MCF 10A (cell line): ENCODE results near the gene PPP2R2B. TPM values are rescaled to one million over a fixed set of nuclear protein-coding genes. Genes with fewer than 3 reads are reported as not detected.

ENCODE experiments used
- BruUV-seq: library from RNA; stranded (reverse); fragments of 400-500 nt; replicated peaks from 2 replicates; lab custom pipeline; 2021; lab: Mats Ljungman, UMichigan
- CTCF ChIA-PET: fragments of 300-600 bp; sonication (Branson Sonifier 250); formaldehyde crosslinking; extraction: SDS; loops from one replicate; lab custom pipeline; 2021; ENCODE audit warnings: antibody characterized with exemption, inconsistent platforms; lab: Yijun Ruan, JAX
- POLR2A ChIA-PET: fragments of 300-600, 350-650 bp; sonication (Branson Sonifier 250); formaldehyde crosslinking; extraction: SDS; loops from one replicate; lab custom pipeline; 2020; ENCODE audit warnings: antibody characterized with exemption, inconsistent platforms; lab: Yijun Ruan, JAX
- DNase-seq: peaks from one replicate; pipeline ENCODE4 v3.0.0-alpha.2; 2018; ENCODE audit not compliant: unreplicated experiment
- H3K27ac Mint-ChIP-seq: one replicate; pipeline ENCODE4 v1.8.0; 2022; ENCODE audit warnings: mild to moderate bottlenecking, low read depth, mixed read lengths; ENCODE audit not compliant: unreplicated experiment
- H3K27me3 Mint-ChIP-seq: one replicate; pipeline ENCODE4 v1.8.0; 2022; ENCODE audit warnings: mixed read lengths; ENCODE audit not compliant: insufficient read depth, unreplicated experiment
- H3K36me3 Mint-ChIP-seq: one replicate; pipeline ENCODE4 v1.8.0; 2022; ENCODE audit warnings: mild to moderate bottlenecking, moderate library complexity, mixed read lengths; ENCODE audit not compliant: insufficient read depth, unreplicated experiment
- H3K4me1 Mint-ChIP-seq: one replicate; pipeline ENCODE4 v1.8.0; 2022; ENCODE audit warnings: mixed read lengths; ENCODE audit not compliant: insufficient read depth, unreplicated experiment
- H3K4me3 Mint-ChIP-seq: one replicate; pipeline ENCODE4 v1.8.0; 2022; ENCODE audit warnings: mild to moderate bottlenecking, moderate library complexity, mixed read lengths; ENCODE audit not compliant: unreplicated experiment
- H3K9me3 Mint-ChIP-seq: one replicate; pipeline ENCODE4 v1.8.0; 2022; ENCODE audit warnings: mixed read lengths; ENCODE audit not compliant: unreplicated experiment
- intact Hi-C: fragments of 100-400 bp; cut with micrococcal nuclease; formaldehyde crosslinking; loops from 2 replicates; pipeline ENCODE4 v1.14.1; 2022
- total RNA-seq: library from RNA; stranded (reverse); gene quantifications from 2 replicates; pipeline ENCODE4 v1.2.3, GENCODE V29; 2022
- TF ChIP-seq, protein P1 (sequence below): fragments of 200-600 bp; IDR thresholded peaks from one replicate; pipeline ENCODE4 v1.8.0; 2022; ENCODE audit warnings: antibody characterized with exemption, mild to moderate bottlenecking; ENCODE audit not compliant: unreplicated experiment

The PPP2R2B gene
- total RNA-seq, 1 experiment from 2014 or later = 0.54 TPM

- intact Hi-C loops = no loop called here
- DNase-seq = no peak
- no TSS peak for BruUV-seq
- CTCF ChIA-PET = interaction anchor here (0.9 kb wide), 1 partner anchor 360 kb away, joined by 4 read pairs; no protein-coding TSS in a partner anchor
- no peak overlapping the region for H3K4me3 Mint-ChIP-seq
- no peaks in the 10 kb centered on the region for H3K27me3 Mint-ChIP-seq
- H3K27ac Mint-ChIP-seq = no peak overlapping the region
- H3K36me3 Mint-ChIP-seq = no peaks in the 10 kb centered on the region
- H3K4me1 Mint-ChIP-seq = no peaks in the 10 kb centered on the region
- TF ChIP-seq, protein P1, sequence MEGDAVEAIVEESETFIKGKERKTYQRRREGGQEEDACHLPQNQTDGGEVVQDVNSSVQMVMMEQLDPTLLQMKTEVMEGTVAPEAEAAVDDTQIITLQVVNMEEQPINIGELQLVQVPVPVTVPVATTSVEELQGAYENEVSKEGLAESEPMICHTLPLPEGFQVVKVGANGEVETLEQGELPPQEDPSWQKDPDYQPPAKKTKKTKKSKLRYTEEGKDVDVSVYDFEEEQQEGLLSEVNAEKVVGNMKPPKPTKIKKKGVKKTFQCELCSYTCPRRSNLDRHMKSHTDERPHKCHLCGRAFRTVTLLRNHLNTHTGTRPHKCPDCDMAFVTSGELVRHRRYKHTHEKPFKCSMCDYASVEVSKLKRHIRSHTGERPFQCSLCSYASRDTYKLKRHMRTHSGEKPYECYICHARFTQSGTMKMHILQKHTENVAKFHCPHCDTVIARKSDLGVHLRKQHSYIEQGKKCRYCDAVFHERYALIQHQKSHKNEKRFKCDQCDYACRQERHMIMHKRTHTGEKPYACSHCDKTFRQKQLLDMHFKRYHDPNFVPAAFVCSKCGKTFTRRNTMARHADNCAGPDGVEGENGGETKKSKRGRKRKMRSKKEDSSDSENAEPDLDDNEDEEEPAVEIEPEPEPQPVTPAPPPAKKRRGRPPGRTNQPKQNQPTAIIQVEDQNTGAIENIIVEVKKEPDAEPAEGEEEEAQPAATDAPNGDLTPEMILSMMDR = no peak
- no peaks in the 10 kb centered on the region for H3K9me3 Mint-ChIP-seq
- POLR2A ChIA-PET = no interaction called here
These were observed 23.9 kb upstream of the PPP2R2B start for GRCh38 chr5:146902471-146902870.

DNA sequence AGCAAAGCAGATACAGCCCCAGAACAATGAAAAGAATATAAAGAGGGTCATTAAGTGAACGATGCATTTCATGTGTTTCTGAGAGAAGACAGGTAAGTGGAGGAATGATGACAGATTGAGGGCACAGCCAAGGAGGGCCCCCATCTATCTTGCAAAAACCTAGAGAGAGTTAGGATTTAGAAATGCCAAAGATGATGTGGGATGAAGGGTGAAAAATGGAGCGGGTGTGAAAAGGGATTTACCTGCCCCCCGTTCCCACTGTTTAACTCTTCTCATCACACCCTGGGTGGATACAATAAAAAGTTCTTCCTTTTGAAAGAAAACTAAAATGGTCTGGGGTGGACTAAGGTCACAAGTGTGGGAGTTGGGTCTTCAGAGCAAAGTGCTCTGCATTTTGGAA, 18.5 kb upstream of the PPP2R2B start:
- H3K27me3 Mint-ChIP-seq = no peaks in the 10 kb centered on the region
- no peaks in the 10 kb centered on the region for H3K9me3 Mint-ChIP-seq
- no peak overlapping the region for H3K4me3 Mint-ChIP-seq
- no peak for DNase-seq
- intact Hi-C loops = no loop called here
- peaks cover 5% of the 10 kb centered on the region for H3K4me1 Mint-ChIP-seq
- no TSS peak for BruUV-seq
- TF ChIP-seq, protein P1 = no peak
- H3K36me3 Mint-ChIP-seq = no peaks in the 10 kb centered on the region
- H3K27ac Mint-ChIP-seq = no peak overlapping the region
- POLR2A ChIA-PET = no interaction called here
- CTCF ChIA-PET = no interaction called here

DNA sequence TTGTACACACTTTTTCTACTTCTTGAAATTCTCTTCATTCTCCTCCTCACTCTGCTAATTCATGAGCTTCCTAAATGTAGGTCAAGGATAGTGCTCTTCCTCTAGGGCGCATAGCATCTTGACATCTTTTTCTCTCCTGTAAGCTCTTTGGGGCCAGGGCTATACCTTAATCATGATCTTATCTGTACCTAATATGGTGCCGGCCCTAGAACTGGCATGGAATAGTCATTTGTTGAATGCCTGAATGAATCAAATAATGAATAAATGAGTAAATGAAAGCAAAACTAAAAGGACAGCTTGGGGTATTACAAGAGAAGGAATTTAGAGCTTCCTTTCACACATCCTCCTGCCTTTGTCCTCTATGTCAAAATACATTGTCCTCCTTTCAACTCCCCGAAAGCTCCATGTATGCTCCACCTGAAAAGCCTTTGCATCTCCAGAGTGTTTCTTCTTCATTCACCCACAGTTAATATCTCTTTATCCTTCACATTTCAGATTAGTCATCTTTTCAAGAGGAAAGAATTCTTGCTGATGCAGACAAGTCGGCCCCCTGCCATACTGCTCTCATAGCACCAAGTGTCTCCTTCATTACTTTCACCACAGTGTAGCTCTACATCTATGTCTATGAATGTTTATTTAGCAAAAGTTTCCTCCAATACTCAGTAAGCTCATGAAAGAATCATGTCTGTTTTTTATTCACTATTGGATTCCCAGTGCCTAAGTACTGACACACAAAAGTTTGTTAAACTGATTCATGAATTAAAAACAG, 16.4 kb upstream of the PPP2R2B start:
- intact Hi-C loops = no loop called here
- H3K36me3 Mint-ChIP-seq = no peaks in the 10 kb centered on the region
- no peak overlapping the region for H3K4me3 Mint-ChIP-seq
- BruUV-seq = no TSS peak
- POLR2A ChIA-PET = interaction anchor here (0.6 to 0.7 kb wide), 2 partner anchors 12 to 196 kb away, joined by 3 read pairs; no protein-coding TSS in a partner anchor
- no peak overlapping the region for H3K27ac Mint-ChIP-seq
- H3K9me3 Mint-ChIP-seq = no peaks in the 10 kb centered on the region
- DNase-seq = no peak
- no peaks in the 10 kb centered on the region for H3K27me3 Mint-ChIP-seq
- TF ChIP-seq, protein P1 = no peak
- peaks cover 5% of the 10 kb centered on the region for H3K4me1 Mint-ChIP-seq
- CTCF ChIA-PET = interaction anchor here (0.8 to 1.8 kb wide), 6 partner anchors 11 to 293 kb away, joined by 3 to 9 read pairs (median 6); no protein-coding TSS in a partner anchor

DNA sequence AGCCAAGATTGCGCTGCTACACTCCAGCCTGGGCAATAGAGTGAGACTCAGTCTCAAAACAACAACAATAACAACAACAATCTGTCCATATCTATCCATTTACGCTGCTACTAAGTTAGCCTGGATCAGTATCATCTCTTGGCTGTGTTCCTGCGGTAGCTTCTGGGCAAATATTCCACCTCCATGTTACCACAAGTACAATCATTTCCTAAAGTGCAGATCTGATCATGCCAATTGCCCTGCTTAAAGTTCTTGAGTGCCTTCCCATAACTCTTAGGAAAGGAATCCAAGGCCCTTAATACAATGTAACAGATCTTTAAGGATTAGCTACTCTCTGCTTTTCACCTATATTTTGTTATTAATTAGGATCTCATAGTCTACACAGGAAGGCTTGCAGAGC, 15.4 kb upstream of the PPP2R2B start:
- H3K4me3 Mint-ChIP-seq = no peak overlapping the region
- no peak overlapping the region for H3K27ac Mint-ChIP-seq
- no peaks in the 10 kb centered on the region for H3K9me3 Mint-ChIP-seq
- TF ChIP-seq, protein P1 = no peak
- ChIA-PET POLR2A (interaction anchor here (0.6 kb wide), 1 partner anchor 195 kb away, joined by 3 read pairs; no protein-coding TSS in a partner anchor), CTCF (interaction anchor here (0.6 to 1.8 kb wide), 5 partner anchors 13 to 72 kb away, joined by 4 to 9 read pairs (median 5); no protein-coding TSS in a partner anchor)
- H3K4me1 Mint-ChIP-seq = peaks cover 5% of the 10 kb centered on the region
- intact Hi-C loops = no loop called here
- no TSS peak for BruUV-seq
- H3K27me3 Mint-ChIP-seq = no peaks in the 10 kb centered on the region
- H3K36me3 Mint-ChIP-seq = no peaks in the 10 kb centered on the region
- no peak for DNase-seq
